KMS-11 (cell line): ENCODE results near the gene LUZP2.
"Not testable (repeated sequence)": the region's sequence is repeated elsewhere in the genome, so short reads cannot be mapped to it uniquely, and the experiment has no call there.

Experiments used
- H2AFZ ChIP-seq: fragments of 200-600 bp; sonication (generic); 2 replicates; pipeline ENCODE4 v1.6.1; 2016; ENCODE audit warnings: antibody characterized with exemption, mixed run types, low read depth
- H3K27ac ChIP-seq: fragments of 200-600 bp; sonication (generic); 2 replicates; pipeline ENCODE4 v1.6.1; 2016; ENCODE audit warnings: mild to moderate bottlenecking, mixed run types
- H3K27me3 ChIP-seq: fragments of 200-600 bp; sonication (generic); 2 replicates; pipeline ENCODE4 v1.6.1; 2017; ENCODE audit warnings: mild to moderate bottlenecking, low read depth, mixed run types, moderate library complexity; ENCODE audit not compliant: insufficient read depth
- H3K36me3 ChIP-seq: fragments of 200-600 bp; sonication (generic); 2 replicates; pipeline ENCODE4 v1.6.1; 2017; ENCODE audit warnings: mild to moderate bottlenecking, mixed run types; ENCODE audit not compliant: insufficient read depth
- H3K4me1 ChIP-seq: fragments of 200-600 bp; sonication (generic); 2 replicates; pipeline ENCODE4 v1.6.1; 2016; ENCODE audit warnings: mild to moderate bottlenecking, low read depth, mixed run types; ENCODE audit not compliant: poor library complexity, severe bottlenecking
- H3K4me2 ChIP-seq: fragments of 200-600 bp; sonication (generic); 2 replicates; pipeline ENCODE4 v1.7.0; 2016; ENCODE audit warnings: mild to moderate bottlenecking, mixed run types
- H3K4me3 ChIP-seq: fragments of 200-600 bp; sonication (generic); IDR thresholded peaks from 2 replicates; pipeline ENCODE4 v1.6.1; 2017; ENCODE audit warnings: low read depth, low read length, mixed read lengths; ENCODE audit not compliant: insufficient read depth
- H3K79me2 ChIP-seq: fragments of 200-600 bp; sonication (generic); 2 replicates; pipeline ENCODE4 v1.6.1; 2016; ENCODE audit warnings: low read depth, mixed run types; ENCODE audit not compliant: insufficient read depth
- H3K9ac ChIP-seq: fragments of 200-600 bp; sonication (generic); 2 replicates; pipeline ENCODE4 v1.6.1; 2016; ENCODE audit warnings: mild to moderate bottlenecking, mixed run types
- H4K20me1 ChIP-seq: fragments of 200-600 bp; sonication (generic); 2 replicates; pipeline ENCODE4 v1.6.1; 2016; ENCODE audit warnings: mild to moderate bottlenecking, mixed run types; ENCODE audit not compliant: insufficient read depth
- TF ChIP-seq, protein P1 (sequence below): fragments of 200-600 bp; sonication (generic); conservative IDR thresholded peaks from 2 replicates; pipeline ENCODE4 v1.6.1; 2017; ENCODE audit warnings: low read depth, mild to moderate bottlenecking, antibody characterized with exemption, low read length, moderate library complexity, mixed read lengths

LUZP2 gene

DNA sequence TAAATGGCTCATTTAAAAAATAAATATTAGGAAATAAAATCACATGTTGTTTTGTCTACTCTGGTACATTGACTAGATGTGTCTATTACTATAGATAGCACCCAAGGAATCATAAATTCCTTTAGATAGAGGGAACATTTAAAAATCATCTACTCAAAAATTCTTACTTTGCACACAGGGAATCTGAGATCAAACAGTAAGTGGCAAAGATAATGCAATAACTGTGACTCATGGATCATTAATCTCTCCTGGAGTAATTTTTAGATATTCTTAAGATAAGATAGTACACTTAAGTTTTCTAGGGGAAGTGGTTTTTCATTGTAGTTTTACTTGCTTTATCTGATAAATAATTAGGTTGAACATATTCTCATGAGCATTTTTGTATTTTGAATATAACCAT lies 468.9 kb downstream of the LUZP2 start:
- no peak overlapping the region for H3K4me2 ChIP-seq
- no peaks in the 10 kb centered on the region for H3K27me3 ChIP-seq
- H3K4me3 ChIP-seq: no peak overlapping the region
- no peaks in the 10 kb centered on the region for H3K4me1 ChIP-seq
- no peaks in the 10 kb centered on the region for H3K79me2 ChIP-seq
- H3K9ac ChIP-seq: no peak overlapping the region
- no peak overlapping the region for H2AFZ ChIP-seq
- no peak overlapping the region for H3K27ac ChIP-seq
- no peaks in the 10 kb centered on the region for H4K20me1 ChIP-seq
- H3K36me3 ChIP-seq: no peaks in the 10 kb centered on the region
- TF ChIP-seq, protein P1, sequence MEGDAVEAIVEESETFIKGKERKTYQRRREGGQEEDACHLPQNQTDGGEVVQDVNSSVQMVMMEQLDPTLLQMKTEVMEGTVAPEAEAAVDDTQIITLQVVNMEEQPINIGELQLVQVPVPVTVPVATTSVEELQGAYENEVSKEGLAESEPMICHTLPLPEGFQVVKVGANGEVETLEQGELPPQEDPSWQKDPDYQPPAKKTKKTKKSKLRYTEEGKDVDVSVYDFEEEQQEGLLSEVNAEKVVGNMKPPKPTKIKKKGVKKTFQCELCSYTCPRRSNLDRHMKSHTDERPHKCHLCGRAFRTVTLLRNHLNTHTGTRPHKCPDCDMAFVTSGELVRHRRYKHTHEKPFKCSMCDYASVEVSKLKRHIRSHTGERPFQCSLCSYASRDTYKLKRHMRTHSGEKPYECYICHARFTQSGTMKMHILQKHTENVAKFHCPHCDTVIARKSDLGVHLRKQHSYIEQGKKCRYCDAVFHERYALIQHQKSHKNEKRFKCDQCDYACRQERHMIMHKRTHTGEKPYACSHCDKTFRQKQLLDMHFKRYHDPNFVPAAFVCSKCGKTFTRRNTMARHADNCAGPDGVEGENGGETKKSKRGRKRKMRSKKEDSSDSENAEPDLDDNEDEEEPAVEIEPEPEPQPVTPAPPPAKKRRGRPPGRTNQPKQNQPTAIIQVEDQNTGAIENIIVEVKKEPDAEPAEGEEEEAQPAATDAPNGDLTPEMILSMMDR: no peak

DNA sequence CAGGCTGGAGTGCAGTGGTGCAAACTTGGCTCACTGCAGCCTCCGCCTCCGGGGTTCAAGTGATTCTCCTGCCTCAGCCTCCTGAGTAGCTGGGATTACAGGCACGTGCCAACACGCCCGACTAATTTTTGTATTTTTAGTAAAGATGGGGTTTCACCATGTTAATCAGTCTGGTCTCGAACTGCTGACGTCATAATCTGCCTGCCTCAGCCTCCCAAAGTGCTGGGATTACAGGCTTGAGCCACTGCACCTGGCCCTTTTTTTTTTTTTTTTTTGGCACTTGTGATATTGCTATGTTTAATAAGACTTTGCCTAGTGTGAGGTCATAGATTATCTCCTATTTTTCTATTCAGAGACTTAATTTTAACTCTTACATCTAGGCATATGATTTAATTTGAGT lies 497.1 kb downstream of the LUZP2 start:
- H3K27ac ChIP-seq, H3K4me2 ChIP-seq, H2AFZ ChIP-seq, H4K20me1 ChIP-seq, H3K36me3 ChIP-seq, H3K9ac ChIP-seq, H3K27me3 ChIP-seq, H3K4me3 ChIP-seq, H3K79me2 ChIP-seq, H3K4me1 ChIP-seq: not testable (repeated sequence)

DNA sequence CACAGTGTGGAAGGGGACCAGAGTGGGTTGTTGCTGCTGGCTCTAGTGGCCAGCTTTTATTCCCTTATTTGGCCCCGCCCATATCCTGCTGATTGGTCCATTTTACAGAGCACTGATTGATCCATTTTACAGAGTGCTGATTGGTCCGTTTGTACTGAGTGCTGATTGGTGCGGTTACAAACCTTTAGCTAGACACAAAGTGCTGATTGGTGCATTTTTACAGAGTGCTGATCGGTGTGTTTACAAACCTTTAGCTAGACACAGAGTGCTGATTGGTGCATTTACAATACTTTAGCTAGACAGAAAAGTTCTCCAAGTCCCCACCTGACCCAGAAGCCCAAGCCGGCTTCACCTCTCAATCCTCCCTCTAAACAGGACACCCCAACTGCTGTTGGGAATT lies 503.1 kb downstream of the LUZP2 start:
- not testable (repeated sequence) for H3K27ac ChIP-seq, H3K4me2 ChIP-seq, H3K36me3 ChIP-seq, H3K4me1 ChIP-seq, H3K79me2 ChIP-seq, H2AFZ ChIP-seq, H3K4me3 ChIP-seq, H4K20me1 ChIP-seq, H3K27me3 ChIP-seq, H3K9ac ChIP-seq

DNA sequence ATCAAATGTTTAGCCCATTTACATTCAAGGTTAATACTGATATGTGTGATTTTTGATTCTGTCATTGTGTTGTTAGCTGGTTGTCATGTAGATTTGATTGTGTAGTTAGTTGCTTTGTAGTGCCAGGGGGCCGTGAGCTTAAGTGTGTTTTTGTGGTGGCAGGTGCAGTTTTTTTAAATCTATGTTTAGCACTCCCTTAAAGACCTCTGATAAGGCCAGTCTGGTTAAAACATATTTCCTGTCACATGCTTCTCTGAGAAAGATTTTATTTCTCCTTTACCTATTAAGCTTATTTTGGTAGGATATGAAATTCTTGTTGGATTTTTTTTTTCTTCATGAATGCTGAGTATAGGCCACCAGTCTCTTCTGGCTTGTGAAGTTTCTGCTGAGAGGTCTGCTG lies 540.6 kb downstream of the LUZP2 start:
- H3K79me2 ChIP-seq: no peaks in the 10 kb centered on the region
- H3K27me3 ChIP-seq: no peaks in the 10 kb centered on the region
- H3K4me2 ChIP-seq: no peak overlapping the region
- no peaks in the 10 kb centered on the region for H3K4me1 ChIP-seq
- H4K20me1 ChIP-seq: no peaks in the 10 kb centered on the region
- no peaks in the 10 kb centered on the region for H3K36me3 ChIP-seq
- no peak overlapping the region for H3K9ac ChIP-seq
- no peak overlapping the region for H3K27ac ChIP-seq
- no peak overlapping the region for H3K4me3 ChIP-seq
- TF ChIP-seq, protein P1: no peak
- no peak overlapping the region for H2AFZ ChIP-seq

DNA sequence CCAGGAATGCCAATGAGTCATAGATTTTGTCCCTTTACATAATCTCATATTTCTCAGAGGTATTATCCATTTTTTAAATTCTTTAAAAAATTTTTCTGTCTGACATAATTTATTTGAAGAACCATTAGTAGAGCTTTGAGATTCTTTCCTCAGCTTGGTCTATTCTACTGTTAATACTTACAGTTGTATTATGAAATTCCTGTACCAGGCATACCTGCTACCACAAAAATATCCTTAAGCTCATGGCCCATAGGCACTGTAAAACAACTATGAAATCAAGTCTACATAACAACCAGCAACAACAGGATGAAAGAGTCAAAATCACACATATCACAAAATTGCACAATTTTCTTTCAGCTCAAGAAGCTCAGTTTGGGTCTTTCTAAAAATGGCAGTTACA lies 541.3 kb downstream of the LUZP2 start:
- TF ChIP-seq, protein P1: no peak
- Histone ChIP-seq H3K27ac (no peak overlapping the region), H3K36me3 (no peaks in the 10 kb centered on the region), H3K79me2 (no peaks in the 10 kb centered on the region), H3K4me1 (no peaks in the 10 kb centered on the region), H3K4me3 (no peak overlapping the region), H3K4me2 (no peak overlapping the region), H3K27me3 (no peaks in the 10 kb centered on the region), H2AFZ (no peak overlapping the region), H3K9ac (no peak overlapping the region), H4K20me1 (no peaks in the 10 kb centered on the region)
